ENCODE data around the gene MIDN.

The MIDN gene

GRCh38 chr19:1268226-1269064 is 20.1 kb downstream of the MIDN start:
- peak overlapping the region; percentile 66 for H3K4me3 ChIP-seq (ENCODE audit: low read depth, low read length)
- no peak for TF ChIP-seq CTCF (IDR thresholded peaks at IDR 0.05; ENCODE audit: control insufficient read depth, extremely low read depth, insufficient read depth)
- no peak for DNase-seq (ENCODE audit: low read depth)

GRCh38 chr19:1269065-1269477 is 20.7 kb downstream of the MIDN start, which contains the start of gene CIRBP:
Gene CIRBP (plus strand): TSS chr19:1269332. CDS start chr19:1270934, 1,602 bp downstream.
- peak within 1 kb of the TSS; percentile 66 for H3K4me3 ChIP-seq (ENCODE audit: low read depth, low read length)
- DNase-seq (ENCODE audit: low read depth): peak; percentile 93
- no peak for TF ChIP-seq CTCF (IDR thresholded peaks at IDR 0.05; ENCODE audit: control insufficient read depth, extremely low read depth, insufficient read depth)

- DNase-seq (ENCODE audit: low read depth): peak; percentile 87
- peak; percentile 25; the same call in 1 of the 2 replicates for TF ChIP-seq CTCF (IDR thresholded peaks at IDR 0.05; ENCODE audit: control insufficient read depth, extremely low read depth, insufficient read depth)
- peak overlapping the region; percentile 66 for H3K4me3 ChIP-seq (ENCODE audit: low read depth, low read length)
These were observed 21.3 kb downstream of the MIDN start for GRCh38 chr19:1269478-1270212.

GRCh38 chr19:1270213-1270853 is 21.9 kb downstream of the MIDN start:
- H3K4me3 ChIP-seq (ENCODE audit: low read depth, low read length): peak overlapping the region; percentile 66
- TF ChIP-seq CTCF (IDR thresholded peaks at IDR 0.05; ENCODE audit: control insufficient read depth, extremely low read depth, insufficient read depth): no peak
- DNase-seq (ENCODE audit: low read depth): no peak

GRCh38 chr19:1270854-1271527 is 22.6 kb downstream of the MIDN start:
- no peak for TF ChIP-seq CTCF (IDR thresholded peaks at IDR 0.05; ENCODE audit: control insufficient read depth, extremely low read depth, insufficient read depth)
- DNase-seq (ENCODE audit: low read depth): no peak
- peak overlapping the region; percentile 66 for H3K4me3 ChIP-seq (ENCODE audit: low read depth, low read length)

Measured in LNCaP clone FGC (cell line).